Measurements from ENCODE around the gene ATP10D. TPM values are rescaled to one million over a fixed set of nuclear protein-coding genes. Genes with fewer than 3 reads are reported as not detected.

The ATP10D gene
- polyA plus RNA-seq, 5 donors: 19.4 to 45.3 (median 34.9) TPM

DNA sequence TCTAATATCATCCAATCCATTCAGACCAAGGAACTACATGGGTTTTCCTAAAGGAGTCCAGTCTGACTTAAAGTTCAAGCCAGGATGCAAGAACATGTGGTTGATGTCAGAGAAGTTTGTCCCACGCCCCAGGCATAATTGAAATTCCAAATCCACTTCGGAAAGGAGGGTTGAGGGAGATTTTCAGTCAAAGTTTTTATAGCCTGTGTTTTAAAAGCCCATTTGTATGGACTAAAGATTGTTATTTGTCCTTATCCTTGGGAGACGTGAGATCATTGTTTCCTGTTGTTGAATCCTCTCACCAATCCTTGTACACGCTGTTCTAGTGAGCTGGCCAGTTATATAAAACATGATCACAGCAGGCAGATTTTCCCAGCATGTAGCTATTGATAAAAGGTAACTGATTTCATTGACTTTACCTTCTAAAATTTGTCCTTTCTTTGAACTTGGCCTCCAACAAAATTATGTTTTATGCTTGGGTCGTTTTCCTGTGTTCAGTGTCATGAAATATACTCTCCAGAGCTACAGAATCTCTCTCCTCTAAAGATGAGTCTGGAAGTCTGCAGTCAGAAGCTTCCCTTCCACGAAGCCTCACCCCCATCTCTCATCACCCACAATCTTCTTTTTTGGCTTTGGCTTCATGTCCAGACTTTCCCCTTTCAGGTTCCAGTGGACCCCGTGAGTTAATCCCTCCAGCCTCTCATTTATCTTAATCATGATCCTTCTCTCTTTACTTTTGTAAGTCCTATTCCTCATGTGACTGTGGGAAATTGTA lies 92.9 kb downstream of the ATP10D start:
- DNase-seq: no peak

DNA sequence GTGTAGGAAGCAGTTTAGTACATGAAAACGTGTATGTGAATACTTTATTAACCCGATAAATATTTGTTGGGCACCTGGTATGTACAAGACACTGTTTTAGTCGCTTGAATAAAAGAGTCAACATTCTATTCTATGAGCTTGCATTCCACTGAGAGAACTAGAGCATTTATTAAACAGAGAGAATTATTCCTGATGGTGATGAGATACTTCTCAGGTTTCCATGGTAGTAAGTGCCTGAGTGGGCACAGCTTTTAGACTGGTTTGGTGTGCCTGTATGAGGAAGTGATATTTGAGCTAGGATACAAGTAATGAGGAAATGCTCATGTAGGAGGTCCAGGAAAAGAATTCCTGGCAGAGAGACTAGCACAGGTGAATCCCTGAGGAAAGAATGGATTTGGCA lies 94.2 kb downstream of the ATP10D start:
- no peak for DNase-seq

DNA sequence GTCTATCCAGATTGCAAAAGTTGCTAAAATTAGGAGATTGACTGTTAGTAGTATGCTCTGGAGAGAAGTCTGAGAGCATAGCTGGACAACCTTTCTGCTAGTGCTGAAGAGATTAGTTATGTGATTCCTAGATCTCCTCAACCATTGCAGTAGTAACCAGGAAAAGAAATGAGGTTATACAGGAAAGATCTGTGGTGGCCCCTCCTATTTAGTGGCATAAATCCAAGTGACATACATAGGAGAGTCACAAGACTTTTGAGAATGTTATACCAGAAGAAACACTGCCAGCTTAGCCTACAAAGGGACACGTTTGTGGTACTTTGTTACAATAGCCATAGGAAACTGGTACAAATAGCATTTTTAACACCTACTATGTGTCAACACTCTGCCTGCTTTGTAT lies 105.2 kb downstream of the ATP10D start:
- DNase-seq: no peak

DNA sequence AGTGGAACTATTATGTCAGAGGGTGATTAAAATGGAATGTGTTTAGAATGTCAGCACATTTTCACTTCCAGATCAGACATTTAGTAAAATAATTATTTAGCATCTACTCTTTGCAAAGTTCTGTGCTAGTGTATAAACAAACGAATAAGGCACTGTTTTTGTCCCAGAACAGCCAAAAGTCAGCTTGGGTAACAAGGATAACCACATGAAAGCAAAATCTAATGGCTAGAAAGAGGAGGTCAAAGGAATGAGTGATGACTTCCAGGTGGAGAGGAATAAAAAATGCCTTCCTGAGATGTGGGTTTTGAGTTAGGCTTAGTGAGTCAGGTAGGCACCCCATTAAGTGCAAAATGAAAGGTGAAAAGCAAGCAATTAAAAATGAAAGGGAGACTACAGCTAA lies 112.6 kb downstream of the ATP10D start:
- DNase-seq: no peak

DNA sequence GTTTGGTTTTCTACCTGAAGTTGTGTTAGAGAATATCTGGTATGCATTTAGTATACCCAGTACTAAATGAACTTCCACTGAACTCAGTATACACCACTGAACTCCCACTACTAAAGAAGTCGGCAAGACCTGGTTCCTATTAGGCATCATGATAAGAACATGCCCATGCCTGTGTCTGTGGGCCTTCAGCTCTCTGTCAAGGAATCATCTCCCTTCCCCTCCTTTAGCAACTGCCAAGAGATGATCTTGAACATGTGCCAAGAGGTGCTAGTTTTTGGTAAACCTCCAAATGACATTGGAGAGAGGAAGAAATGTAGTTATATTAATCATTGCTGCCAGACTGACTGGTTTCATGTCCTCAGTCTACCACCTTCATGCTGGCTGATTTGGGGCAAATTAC lies 113.2 kb downstream of the ATP10D start:
- no peak for DNase-seq

DNA sequence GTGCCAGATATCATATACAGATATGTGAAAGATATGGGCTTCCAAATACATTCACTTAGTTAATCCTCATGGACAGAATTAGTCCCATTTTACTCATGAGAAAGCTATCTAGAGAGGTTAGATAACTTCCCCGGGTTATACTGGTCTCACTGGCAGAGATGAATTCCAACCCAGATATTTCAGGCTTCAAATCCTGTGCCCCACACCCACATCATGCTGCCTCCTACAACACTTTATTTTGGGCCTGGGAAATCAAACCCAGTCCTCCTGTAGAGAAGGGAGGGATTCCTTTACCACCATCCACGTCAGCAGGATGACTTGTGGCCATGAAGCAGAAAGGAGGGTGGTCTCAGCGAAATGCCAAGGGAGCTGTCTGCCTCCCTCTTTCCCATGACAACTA lies 113.8 kb downstream of the ATP10D start:
- DNase-seq: no peak

DNA sequence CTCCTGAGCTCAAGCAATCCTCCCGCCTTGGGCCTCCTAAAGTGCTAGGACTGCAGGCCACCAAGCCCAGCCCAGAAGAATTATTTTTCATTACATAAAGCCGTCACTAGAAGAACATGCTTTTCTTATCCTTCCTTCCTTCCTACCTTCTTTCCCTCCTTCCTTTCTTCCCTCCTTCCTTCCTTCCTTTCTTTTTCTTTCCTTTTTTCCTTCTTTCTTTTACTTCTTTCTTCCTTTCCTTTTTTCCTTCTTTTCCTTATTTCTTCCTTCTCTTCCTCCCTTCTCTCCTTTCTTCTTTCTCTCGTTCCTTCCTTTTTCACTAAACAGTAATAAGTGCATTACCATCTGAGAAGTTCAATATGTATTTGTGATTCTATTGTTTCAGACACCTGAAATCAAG lies 121.4 kb downstream of the ATP10D start:
- DNase-seq: no peak

DNA sequence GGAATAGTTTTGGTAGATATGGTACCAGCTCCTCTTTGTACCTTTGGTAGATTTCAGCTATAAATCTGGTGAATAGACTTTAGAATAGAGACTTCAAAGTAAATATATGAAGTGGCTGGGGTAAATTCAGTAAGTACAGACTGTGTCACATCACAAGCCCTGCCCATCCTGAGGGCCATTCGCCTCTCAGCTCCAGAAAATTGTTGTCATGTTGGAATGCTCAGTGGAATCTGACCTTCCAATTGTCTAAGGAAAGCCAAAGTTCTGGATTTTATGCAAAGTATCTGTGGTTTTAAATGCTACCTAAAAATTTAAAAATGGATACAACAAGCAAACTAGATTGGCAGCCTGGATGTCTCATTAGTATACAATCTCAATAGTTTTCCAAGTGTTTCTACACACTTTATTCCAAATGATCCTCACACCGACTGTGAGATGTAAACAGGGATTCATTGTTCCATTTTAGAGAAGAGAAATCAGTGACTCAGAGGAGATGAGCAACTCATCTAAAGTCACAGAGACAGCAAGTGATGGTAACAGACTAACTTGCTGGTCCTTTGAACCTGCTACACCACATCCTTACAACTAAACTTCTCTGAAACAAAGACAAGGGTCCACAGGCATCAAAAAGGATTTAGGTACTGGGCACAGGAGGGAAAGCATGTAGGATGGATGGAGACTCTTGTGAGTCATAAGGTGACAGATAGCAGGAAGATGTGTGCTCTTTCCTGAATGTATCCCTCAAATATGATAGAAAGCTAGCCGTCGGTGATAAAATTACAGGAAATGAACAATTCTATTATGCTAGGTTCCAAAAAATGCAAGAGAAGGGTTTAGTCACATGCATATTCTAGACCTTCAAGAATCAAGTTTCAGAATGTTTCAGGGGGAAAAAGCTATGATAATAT lies 127.3 kb downstream of the ATP10D start:
- DNase-seq: no peak

DNA sequence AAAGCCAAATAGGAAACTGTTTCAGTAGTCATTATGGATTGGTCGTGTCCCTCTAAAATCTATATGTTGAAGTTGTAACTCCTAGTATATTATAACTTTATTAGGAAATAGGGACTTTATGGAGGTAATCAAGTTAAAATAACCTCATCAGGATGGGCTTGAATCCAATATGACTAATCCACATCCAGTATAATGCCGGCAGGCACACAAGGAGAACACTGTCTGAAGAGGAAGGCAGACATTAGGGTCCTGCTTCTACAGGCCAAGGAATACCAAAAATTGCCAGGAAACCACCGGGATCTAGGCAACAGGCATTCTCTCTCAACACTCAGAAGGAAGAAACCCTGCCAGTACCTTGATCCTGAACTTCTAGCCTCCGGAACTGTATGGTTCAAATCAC lies 130.3 kb downstream of the ATP10D start:
- no peak for DNase-seq

DNA sequence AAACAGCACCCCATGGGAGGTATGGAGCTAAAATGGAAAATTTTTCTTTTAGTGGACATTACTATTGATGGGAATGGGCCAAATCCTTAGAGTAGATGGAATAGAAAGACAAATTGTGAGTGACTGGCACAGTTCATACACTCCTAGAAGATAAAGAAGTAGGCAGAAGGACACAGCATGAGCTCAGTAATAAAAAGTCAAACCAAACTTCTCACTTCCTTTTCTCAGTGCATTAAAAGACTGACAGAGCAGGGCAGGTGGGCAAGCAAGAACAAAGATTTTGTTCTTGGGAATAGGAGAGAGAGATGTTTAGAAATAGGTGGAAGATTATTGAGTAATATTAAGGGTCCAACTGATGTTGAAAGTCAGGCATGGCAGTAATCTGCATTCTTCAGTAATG lies 132.5 kb downstream of the ATP10D start:
- no peak for DNase-seq

DNA sequence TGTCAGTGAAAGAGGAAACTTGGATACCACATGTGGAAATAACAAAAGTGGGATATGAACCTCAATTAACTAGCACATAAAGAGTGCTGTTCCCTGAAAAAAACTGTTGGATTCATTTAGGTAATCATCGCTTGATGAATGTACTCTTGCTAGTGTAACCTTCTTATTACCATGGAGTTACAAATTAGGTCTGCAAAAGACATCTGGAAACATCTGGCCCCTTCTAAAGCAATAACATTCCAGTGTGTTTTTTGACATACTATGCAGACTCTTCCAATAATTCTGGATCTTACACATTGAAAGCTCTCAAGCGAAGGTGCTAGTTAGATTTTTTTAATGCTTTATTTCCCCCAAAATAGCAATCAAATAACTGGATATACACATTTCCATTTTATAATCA lies 134.6 kb downstream of the ATP10D start:
- peak; percentile 7 to 26 for DNase-seq

DNA sequence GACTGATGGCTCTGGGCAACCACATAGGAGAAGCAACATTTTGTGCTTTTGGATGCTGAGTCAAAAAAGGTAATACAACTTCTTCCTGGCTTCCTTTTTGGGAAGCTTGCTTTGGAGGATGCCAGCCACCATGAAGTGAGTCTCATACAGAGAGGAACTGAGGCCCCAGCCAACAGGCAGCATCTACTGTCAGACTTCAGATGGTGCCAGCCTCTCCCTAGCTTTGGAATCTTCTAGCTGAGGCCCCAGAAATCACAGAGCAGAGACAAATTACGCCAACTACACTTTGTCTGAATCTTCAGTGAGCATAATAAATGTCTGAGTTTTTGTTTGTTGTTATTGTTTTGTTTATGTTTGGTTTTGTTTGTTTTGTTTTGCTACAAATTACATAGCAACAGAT lies 136.1 kb downstream of the ATP10D start:
- DNase-seq: no peak

DNA sequence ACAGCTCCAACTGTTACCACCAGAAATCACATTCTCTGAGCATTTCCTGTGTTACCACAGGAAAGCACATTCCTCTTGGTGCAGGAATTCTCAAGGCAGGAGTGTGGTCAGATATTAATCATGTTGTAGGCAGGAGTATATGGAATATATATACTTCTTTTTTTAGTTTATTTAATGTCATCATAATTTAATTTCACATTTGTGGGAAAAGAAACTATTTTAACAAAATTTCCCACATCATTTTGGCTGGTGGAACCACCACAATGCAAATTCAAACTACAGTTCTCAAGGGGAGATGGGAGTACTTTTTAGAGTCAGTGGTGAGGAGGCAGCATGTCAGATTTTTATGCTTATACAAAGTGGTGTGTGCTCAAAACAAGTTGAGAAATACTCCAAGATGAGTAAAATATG lies 139.0 kb downstream of the ATP10D start:
- DNase-seq: no peak

DNA sequence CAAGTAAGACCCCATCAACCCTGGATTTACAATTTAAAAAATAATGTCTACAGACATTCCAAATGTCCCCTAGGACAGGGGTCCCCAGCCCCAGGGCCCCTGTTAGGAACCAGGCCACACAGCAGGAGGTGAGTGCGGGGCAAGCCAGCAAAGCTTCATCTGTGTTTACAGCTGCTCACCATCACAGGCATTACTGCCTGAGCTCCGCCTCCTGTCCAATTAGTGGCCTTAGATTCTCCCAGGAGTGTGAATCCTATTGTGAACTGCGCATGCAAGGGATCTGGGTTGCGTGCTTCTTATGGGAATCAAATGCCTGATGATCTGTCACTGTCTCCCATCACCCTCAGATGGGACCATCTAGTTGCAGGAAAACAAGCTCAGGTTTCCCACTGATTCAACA lies 146.1 kb downstream of the ATP10D start:
- DNase-seq: no peak

DNA sequence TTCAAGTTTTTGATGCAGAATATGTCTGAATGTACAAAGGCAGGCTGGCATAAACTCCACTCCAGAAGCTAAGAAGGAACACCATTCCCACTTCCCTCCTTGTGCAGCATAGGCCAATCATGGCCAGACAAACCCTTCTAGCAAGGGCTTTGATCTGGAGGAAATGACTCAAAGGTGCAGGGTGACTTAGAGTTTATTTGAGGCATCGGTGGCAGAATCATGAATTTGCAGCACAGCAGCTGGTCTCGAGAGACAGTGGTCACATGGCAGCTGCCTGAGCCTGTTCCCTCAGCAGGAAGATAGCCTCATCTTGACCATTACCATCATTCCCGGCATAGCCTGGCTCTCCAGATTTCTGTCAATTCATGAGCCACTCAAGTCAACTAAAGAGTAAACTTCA lies 154.5 kb downstream of the ATP10D start:
- no peak for DNase-seq

DNA sequence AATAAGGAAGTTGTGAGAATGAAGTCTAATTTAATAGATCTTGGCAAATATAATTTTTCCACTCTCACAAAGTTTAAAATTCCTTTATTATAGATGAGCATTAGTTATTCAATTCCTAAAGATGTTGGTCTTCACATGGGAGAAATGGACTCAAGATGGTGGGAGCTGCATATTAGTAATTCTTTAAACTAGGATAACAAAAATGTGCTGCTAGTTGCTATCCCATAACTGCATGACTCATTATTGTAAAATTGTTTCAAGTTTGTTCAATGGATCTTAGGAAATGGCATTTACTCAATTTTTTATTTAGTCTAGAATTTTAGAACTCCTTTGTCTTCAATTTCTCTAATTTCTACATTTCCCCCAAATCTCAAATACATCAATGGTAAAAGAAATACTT lies 155.8 kb downstream of the ATP10D start:
- DNase-seq: no peak

DNA sequence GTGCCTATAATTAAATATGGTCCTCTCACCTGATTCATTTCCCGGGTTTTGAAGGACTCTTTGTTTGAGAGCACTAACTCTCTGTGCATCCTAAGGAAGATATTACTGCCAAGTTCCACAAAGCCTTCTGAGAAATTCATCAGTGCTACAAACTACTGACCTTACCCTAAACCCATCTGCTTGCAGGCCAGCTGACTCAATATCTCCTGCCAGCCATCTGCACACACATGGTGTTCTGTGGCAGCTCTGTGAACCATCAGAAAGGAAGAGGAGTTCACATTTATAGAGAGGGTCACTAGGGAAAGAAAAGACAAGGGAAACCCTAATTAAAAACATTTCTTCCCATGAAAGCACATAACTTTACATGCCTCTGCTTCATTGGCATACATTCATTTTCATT lies 156.7 kb downstream of the ATP10D start:
- DNase-seq: no peak

DNA sequence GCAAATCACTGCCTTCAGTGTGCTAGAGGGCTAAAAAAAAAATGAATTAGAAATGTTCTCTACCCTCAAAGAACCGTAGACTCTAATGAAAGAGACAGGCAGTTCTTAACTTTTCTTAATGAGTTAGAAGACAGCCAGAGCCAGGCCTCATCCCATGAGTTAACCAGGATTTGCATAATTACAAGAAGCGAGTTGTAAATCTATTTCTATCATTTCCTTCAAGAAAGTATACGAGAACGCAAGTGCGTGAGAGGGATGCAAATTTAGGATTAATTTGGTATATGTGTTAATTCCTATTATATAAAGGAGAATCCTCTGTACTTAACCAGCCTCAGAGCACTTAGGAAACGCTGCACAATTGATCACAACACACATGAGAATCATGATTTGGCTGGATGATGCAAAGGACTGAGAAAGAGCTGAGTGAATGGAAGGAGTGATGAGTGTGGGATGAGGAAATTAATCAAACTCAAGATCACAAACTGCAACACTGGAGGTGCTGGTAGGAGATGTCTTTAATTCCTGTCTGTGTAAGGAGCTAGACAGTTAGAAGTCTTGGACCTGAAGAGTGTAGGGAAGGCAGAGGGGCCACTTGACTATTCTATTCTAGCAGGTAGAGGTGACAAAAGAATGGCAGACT lies 157.2 kb downstream of the ATP10D start:
- DNase-seq: no peak

All from right lung (tissue), 5 donors.